Right forelimb (tissue), 1 donor: ENCODE measurements around the gene KIAA1755.
A peak's percentile ranks its signal among the peaks of the same experiment; 100 is the strongest.

ENCODE experiments used
- DNase-seq: peaks from one replicate; pipeline ENCODE4 v3.0.0-alpha.2; 2018

Gene KIAA1755

DNA sequence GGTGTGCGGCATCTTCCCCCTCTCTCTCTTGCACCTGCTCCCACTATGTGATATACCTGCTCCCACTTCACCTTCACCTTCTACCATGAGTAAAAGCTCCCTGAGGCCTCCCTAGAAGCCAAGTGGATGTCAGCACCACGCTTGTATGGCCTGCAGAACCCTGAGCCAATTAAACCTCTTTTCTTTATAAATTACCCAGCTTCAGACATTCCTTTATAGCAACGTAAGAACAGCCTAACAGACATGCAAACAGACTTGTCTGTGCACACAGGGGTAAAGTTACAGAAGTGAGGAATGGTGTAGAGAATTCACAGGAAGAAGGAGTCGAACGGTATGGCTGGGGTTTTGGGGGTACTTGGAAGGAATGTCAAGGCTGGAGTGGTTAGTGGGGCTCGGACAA is 80.7 kb downstream of the KIAA1755 start:
- DNase-seq = no peak

DNA sequence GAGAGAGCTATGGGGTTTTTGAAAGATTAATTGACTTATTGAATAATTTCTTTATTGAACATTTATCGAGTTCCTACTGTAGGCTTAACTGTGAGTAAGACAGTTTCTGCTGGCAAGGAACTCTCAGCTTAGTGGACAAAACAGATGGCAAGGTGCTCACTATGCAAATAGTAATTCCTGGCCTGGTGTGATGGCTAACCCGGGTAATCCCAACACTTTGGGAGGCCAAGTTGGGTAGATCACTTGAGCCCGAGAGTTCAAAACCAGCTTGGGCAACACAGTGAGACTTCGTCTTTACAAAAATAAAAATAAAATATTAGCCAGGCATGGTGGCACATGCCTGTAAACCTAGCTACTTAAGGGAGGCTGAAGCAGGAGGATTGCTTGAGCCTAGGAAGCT is 82.0 kb downstream of the KIAA1755 start:
- DNase-seq = no peak

DNA sequence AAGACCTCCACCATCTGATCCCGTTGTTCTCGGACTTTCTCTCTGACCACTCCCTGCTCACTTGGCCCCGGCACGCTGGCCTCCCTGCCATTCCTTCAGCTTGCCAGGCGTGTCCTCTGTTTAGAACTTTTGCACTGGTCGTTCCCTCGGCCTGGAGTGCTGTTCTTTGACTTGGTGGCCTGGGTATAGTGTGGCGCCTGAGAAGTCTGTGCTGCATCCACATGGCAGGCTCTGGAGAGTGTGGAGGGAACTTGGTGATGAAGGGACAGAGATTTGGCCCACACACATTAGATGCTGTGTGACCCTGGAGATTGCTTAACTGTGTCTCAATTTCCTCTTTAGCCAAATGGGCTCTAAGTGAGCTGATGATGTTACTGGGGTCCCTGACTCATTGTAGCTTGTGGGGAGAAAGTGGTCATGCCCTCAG is 82.5 kb downstream of the KIAA1755 start:
- no peak for DNase-seq

DNA sequence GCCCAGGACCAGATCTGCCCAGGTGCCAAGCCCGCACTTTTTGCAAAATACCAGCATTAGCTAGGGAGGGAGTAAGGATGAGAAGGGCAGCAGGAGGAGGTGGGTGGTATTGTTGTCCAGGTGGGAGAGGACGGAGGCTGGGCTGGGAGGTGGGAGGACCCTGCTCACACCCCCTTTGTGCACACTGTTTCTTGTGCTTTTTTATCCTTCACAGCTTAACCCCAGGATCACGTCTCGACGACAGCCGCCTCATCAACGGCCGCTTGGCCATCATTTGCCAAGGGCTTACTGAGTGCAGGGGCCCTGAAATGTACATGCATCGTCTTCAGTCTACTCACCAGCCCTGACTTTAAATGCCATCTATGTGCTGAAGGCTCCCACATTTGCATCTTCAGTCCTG is 83.3 kb downstream of the KIAA1755 start:
- DNase-seq = no peak

DNA sequence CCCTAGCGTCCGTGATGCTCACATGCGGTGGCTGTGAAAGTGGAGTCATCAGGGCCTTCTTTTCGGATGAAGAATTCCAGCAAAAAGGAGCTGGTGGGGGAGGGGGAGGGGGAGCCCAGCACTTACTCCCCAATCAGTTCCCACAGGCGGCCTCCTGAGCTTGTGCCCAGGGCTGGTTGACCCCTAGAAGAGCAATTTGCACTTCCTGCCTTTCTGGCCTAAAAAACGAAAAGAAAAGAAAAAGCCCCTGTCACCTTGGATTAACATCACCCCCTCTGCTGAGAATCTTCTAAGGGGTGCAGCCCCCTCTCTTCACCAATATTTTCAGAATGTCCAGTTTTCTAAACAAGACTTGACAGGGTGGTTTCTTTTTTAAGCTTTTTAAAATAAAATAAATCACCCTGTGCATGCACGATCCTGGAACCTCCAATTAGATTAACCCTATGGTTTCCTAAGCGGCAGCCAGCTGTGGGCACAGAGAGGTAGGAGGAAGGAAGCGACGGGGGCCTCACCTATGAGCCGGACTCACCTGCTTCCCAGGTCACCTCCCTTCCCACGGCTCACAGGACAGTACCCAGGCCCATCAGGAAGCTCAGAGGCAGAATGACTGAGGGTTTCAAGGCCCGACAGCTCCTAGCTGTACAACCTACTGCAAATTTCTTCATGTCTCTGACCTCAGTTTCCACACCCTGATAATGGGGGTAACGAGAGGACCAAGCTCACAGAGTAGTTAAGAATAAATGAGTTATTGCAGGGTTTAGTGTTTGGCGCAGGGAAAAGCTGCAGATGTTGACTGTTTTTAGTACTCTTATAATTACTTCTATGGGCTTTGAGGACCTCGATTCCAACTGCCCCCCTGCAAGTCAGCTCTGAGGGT is 85.0 kb downstream of the KIAA1755 start:
- DNase-seq = no peak

DNA sequence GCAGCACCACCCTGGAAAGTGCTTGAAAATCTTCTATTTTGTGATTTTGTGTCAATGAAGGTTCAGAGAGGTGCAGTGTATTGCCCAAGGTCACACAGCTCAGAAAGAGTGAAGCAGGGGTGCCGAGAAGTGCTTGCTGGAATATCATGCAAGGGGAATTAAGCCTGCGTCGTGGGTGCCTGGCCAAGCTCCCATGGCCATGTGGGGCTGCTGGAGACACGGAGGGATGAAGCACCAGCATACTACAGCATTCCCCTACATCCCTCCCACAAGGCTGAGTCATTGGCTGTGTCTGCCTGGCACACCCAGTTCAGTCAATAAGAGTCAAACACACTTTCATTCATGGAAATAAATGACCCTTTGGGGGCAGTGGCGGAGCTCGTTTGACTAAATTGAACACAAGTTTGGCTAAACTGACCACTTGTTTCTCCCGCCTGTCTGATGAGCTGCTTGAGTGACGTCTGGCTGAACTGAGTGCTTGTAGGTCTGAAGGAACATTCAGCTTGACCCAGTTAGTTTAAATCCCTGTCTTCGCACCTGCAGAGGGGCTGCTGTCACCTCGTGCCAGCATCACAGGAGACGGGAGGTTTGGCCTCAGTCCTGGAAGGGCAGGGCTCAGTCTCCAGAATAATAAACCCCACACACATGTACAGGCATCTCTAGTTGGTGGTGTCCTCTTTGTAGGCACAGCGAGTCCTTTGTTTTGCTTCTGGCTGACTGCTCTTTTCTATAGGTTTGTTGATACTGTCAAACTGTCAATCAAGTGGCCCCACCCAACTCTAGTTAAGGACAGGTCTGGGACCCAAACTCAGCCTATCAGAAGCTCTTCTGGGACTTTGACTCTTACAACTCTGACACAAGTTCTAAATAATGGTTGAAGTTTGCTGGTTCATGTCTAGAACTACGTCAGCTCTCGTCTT is 87.0 kb downstream of the KIAA1755 start:
- DNase-seq = no peak

DNA sequence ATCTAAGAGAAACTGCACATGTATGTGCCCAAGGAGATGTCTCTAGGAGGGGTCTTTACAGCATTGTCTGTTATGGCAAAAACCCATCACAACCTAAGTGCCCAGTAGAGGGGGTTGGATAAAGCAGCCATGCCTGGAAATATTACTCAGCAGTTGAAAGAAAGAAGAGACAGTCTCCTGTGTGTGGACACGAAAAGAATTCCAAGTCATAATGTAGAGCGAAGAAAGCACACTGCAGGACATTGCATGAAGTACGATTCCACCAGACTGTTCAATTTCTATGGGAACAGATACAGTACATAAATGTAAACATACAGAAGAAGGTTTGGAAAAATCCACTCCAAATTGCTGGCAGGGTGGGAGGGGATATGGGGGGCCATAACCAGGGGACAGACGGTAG is 88.1 kb downstream of the KIAA1755 start:
- DNase-seq = no peak

DNA sequence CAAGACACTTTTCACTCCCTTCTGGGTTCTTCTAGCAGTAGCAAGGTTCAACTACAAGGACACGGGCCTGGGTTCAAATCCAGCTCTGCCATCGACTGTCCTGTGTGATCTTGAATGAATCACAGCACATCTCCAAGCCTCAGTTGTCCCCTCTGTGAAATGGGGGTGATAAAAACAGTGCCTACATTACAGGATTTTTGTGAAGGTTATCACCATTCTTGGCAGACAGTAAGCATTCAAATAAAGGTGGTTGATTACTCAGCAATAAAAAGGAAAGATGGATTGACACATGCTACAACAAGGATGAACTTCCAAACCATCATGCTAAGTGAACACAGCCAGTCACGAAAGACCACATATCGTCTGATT is 88.9 kb downstream of the KIAA1755 start:
- DNase-seq = no peak

DNA sequence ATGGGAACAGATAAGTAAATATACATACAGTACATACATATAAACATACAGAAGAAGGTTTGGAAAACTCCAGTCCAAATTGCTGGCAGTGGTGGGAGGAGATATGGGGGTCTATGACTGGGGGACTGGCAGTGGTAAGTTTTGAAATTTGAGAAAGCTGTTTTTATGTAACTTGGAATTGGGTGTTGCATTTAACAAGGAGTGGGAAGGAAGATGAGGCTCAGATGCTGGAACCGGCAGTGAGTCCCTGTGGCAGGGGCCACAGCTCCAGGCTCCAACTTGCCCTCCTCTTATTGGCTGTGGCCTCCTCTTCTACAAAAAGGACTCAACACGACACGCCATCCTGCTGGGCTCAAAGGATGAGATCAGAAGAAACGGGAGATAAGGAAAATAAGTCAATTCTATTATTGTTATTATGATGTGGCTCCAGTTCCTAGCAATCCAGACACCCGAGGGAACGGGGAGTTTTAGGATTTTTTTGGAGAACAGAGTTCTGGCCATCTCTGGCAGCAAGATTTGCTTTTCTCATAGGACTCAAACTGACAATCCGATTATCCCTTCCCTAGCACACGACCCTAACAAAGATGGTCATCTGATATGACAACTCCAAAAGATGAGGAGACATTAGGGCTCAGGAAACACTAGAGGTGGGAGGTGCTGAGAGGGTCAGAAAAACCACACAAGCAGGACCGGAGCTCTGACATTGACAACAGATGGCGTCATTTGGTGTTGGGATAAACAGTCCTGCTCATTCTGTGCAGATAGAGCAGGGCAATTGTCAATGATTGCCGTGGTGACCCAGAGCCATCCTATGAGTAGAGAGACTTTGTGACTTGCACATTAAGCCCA is 89.5 kb downstream of the KIAA1755 start:
- no peak for DNase-seq

DNA sequence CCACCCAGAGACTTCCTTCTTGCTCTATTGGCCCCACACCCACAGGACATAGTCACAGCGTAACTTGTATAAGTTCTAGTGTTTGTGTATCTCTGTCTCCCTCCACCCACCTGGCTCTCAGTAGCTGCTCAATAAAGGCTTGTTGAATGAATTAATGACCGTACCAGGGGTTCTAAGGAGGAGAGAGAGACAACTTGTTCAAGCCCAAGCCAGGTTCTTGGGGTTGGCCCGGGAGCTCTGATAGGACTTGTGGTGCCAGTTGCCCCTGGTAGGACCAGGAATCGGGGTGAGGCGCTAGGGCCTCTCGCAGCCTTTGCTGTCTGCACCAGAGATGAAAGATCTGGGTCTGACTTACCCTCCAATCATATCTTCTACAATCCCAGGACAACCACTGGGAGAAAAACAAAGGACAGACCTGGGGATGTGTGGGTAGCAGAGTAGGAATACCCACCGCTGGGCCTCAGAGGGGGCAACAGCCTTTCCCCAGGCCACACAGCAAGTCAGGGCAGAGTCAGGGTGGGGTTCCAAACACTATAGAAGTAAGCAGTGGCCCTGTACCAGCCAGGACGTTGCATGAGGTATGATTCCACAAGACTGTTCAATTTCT is 90.2 kb downstream of the KIAA1755 start:
- DNase-seq = no peak

DNA sequence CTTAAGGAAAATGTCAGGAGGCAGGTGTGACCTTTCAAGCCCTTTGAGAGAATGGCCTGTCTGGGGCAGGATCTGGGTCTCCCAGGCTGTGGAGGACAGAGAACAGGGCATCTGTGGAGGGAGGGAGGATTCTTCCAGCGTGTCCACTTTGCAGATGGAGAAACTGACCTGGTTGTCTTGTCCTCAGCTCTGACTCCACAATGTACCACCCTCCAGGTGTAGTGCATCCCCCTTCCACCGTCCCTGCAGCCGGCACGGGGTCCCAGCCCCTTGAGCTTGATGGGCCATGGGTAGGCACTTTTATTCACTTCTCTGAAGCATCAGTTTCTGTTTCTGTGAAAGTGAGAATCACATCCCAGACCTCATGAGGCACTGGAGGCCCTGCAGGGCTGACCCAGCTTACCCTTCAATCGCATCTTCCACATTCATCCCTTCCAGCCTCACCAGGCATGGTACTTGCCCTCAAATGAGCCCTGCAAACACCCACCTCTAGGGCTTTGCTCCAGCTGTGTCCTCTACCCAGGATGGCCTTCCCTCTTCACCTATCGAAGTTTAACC is 90.8 kb downstream of the KIAA1755 start:
- no peak for DNase-seq

DNA sequence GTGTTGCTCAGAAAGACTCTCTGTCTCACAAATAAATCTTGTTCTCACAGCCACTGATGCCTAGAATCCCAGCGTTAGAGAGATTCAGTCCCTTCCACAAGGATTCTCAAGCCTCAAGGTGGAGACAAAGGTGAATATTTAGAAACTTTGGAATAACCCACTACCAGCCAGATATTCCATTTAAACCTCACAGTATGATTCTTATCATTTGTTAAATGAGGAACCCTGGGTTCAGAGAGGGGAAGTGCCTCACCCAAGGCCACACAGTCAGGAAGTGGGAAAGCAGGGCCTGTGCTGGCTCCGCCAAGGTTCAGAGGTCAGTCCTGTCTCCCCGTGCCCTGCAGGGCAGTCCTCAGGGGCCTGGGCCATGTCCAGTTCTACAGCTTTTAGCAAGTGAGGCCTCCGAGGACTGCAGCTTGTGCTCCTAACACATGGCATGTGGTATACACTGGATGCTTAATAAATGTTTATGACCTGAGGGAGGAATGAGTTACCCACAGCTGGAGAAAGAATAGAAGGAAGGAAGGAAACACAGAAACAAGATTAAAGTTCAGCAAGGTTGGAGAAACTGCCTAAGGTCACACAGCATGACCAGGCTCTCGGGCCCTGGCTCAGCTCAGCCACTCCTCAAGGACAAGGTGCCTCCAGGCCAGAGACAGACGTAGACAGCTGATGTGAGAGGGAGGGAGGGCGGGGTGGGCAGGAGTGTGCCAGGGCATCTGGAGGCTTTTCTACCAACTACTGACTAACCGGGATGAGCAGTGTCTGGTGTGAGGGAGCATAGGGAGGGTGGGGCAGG is 91.5 kb downstream of the KIAA1755 start:
- no peak for DNase-seq

DNA sequence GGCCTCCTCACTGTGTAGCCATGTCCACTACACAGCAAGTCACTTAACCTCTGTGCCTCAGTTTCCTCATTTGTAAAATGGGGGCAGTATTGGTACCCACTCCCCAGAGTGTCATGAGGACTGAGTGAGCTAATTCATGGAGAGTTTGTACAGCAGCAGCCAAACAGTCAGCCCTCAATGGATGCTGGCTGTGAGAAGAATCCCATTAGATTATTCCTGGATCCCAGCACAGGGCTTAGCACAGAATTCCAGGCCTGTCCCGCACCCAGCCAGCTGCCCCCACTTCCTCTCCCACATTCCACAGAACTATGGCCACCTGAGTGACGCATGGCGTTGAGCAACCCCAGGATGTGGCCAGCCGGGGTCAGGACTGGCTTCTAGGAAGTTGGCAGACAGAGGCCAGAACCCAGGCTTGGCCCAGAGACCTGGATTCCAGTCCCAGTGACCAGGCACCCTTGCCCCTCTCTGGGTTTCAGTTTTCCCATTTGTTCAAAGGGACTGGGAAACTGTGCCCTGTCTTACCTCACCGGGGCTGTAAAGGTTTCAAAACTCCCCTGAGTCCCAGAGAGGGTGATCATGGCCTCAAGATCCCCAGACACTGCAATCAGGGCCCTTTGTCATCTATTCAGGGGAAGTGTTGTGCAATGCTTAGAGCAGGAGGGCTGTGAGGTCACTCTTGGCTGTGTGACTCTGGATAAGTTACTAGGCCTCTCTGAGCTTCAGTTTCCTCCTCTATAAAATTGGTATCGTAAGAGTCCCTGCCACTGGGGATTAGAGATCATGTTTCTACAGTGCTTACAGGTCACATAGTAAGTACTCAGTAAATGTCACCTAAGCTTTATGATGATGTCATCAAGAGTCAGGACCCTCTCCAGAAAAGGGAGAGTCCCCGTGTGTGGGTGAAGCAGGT is 92.4 kb downstream of the KIAA1755 start:
- DNase-seq = no peak

DNA sequence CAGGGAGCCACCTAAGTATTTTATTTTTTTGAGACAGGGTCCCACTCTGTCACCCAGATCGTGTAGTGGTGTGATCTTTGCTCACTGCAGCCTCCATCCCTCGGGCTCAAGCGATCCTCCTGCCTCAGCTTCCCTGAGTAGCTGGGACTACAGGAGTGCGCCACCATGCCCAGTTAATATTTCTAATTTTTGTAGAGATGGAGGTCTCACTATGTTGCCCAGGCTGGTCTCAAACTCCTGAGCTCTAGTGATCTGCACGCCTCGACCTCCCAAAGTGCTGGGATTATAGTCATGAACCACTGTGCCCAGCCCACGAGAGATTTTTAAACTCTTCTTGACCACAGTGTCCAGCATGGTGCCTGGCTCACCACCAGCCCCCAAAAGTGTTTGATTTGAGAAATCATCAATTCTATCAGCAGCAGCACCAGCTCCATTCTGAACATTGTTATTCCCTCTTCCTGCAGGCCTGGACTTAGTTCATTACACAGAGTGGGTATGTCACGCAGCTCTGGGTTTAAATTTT is 93.1 kb downstream of the KIAA1755 start:
- no peak for DNase-seq

DNA sequence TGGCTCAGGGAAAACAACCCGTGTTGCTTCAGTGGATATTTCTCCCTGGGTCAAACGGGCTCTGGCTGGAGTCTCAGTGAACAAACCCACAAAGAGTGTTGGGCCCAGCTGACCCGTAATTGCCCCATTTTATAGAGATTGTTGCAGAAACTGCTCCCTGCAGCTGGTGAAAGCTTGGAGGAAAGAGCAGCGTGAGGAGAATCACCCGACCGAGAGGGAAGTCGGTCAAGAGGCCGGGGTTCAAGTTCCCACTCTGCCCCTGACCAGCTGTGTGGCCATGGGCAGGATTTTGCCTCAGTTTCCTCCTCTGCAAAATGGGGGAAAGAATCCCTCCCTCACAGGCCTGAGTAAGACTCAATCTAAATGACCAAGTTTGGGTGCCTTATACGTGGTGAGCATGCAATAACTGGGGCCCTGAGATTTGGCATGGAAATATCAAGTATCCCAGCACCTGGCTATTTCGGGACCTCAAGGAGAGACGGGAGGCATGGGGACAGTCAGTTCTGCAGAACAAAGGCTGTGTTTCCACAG is 93.8 kb downstream of the KIAA1755 start:
- no peak for DNase-seq

DNA sequence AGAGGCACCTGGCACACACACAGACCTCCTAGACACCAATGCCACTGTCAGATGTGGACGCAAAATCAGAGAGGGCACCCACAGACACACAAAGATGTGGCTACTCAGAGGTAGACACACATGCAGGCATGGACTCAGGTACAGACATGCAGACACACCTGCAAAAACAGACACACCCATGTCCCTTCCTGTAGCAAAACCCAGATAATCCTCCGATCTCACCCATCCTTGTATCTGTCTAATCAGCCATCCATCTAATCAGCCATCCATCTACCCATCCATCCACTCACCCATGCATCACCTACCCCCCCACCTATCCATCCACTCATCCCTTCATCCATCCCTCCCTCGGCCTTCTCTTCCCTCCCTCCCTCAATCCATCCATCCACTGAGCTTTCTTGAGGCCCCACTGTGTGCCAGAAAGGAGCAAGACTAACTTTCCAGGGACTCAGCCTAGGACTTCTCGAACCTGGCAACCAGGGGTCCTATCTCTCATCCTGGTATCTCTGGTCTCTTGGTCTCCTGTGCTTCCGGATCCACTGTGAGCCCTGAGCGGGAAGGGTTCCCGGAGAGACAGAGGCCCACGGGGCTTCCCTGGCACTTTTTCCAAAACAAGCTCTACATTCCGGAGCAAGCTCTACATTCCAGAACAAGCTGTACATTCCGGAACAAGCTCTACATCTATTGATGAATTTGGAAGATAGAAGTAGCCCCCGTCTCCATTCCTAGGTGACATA is 94.4 kb downstream of the KIAA1755 start:
- no peak for DNase-seq

DNA sequence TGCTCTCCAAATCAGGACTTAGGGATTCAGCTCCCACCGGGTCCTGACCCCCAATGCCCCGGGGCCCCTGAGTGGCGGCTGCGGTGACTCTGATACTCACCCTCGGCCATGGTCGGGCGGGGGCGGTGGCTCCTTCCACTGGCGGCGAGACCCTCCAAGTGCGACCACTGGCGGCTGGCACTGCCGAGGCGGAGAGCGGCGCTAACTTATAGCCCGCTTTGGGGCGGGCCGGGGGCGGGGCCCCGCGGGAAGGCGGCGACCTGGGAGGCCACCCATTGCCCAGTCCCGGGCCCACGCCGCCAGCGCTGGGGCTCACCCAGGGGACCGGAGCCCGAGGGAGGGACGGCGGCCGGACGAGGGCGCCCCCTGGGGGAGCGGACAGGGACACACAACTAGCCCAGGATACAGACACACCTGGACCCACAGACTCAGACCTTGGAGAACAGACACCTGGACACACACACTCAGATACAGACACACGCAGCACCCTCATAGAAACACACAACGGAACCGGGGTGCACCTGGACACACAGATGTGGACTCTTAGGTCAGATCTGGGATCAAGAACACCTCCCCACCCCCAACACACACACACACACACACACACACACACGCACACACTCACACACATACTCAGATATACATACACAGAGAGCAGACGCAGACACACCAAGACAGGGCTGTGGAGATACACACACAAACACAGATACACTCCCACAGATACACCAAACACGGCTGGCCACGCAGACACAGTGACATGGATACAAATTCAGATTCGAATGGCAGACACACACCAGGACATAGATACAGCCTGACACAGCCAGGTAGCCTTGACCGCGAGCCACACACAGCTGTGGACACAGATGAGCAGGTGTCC is 95.2 kb downstream of the KIAA1755 start, which contains the start of gene TGM2:
Gene TGM2, minus strand, starts transcription at position 182 of the 877 bp plus-strand sequence. Its CDS starts 72 bp downstream, at position 110.
- DNase-seq = peak; percentile 68

DNA sequence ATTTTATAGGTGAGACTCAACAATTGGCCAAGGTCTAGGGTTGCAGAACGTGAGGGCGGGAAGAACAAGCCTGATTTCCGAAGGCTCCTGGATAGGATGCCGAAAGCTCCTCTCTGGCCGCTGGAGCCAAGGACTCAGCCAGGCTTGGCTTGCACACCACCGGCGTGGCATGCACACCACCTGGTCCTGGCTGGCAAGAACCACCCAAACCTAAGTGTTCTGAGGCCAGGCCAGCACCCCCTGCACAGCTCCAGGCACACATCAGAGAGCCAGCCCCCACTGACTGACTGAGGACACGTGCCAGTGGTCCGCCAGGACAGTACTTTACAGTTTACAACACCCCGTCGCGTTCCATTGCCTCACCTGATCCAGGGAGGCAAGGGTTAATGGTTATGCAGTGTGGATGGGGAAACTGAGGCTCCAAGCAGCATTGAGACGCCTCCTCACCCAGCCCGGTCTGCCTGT is 95.9 kb downstream of the KIAA1755 start:
- DNase-seq = no peak
